Measurements from ENCODE around the gene GPC5. TPM values are rescaled to one million over a fixed set of nuclear protein-coding genes. Genes with fewer than 3 reads are reported as not detected.
A peak's percentile ranks its signal among the peaks of the same experiment; 100 is the strongest.

The GPC5 gene
- total and polyA plus RNA-seq, 2 of the 13 experiments (the other 11 are each of a cell fraction or from before 2014, with no cell fraction given), result 0.02 to 0.07 TPM

DNA sequence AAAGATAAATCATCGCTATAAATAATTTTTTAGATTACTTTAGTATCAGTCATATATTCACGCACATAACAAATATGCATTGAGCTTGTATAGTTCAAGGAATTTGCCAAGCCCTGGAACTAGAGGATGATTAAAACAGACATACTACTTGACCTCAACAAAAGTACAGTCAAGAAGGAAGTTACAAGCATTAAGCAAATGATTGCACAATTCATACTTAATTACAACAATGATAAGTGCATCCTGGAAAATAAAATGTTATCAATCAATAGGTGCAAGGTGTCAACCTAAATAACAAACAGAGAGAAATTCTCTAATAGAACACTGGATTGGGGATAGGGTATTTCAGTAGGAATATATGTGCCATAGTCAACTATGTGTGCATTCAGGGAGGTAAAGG lies 491.2 kb downstream of the GPC5 start:
- H3K27ac ChIP-seq (ENCODE audit: extremely low read length, insufficient read depth, low read length), result no peak overlapping the region
- intact Hi-C loops (cut with micrococcal nuclease; ENCODE audit: unreplicated experiment), result no loop called here
- ChIA-PET POLR2A (no interaction called here), CTCF (ENCODE audit: low intra/inter-chr PET ratio, low total read pairs) (no interaction called here)
- in situ Hi-C loops (cut with HindIII; ENCODE audit: extremely low pct_ligation_motif_present, low pct_unique_long_range_greater_than_20kb), result no loop called here
- no peak overlapping the region for H3K4me2 ChIP-seq (ENCODE audit: low read depth, low read length)
- no TSS peak for BruUV-seq (replicated peaks)
- WGBS (ENCODE audit: low lambda C conversion rate), result 43% methylated on average over 2 of the region's 2 CpGs
- H3K9me3 ChIP-seq (ENCODE audit: low read length), result no peaks in the 10 kb centered on the region
- H3K4me3 ChIP-seq (replicated peaks in 1 of 3; ENCODE audit: insufficient read depth in 1 of 3, low read depth in 2 of 3, low read length in 3 of 3), result no peak overlapping the region
- ATAC-seq (no peak), FAIRE-seq (no peak), DNase-seq (ENCODE audit: low spot score) (no peak)
- TF ChIP-seq, protein P1, sequence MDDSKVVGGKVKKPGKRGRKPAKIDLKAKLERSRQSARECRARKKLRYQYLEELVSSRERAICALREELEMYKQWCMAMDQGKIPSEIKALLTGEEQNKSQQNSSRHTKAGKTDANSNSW (CRISPR knock-in tag; IDR thresholded peaks at IDR 0.05; ENCODE audit: borderline replicate concordance), result no peak
- peak; percentile 32 for TF ChIP-seq CEBPB (IDR thresholded peaks at IDR 0.05; ENCODE audit: borderline replicate concordance, low read depth, low read length)
- TF ChIP-seq, protein P2, sequence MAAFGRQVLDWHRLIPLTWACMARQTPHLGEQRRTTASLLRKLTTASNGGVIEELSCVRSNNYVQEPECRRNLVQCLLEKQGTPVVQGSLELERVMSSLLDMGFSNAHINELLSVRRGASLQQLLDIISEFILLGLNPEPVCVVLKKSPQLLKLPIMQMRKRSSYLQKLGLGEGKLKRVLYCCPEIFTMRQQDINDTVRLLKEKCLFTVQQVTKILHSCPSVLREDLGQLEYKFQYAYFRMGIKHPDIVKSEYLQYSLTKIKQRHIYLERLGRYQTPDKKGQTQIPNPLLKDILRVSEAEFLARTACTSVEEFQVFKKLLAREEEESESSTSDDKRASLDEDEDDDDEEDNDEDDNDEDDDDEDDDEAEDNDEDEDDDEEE (CRISPR knock-in tag; IDR thresholded peaks at IDR 0.05), result no peak
- no peak for TF ChIP-seq ZKSCAN1 (IDR thresholded peaks at IDR 0.05; ENCODE audit: low read length)
- no peaks in the 10 kb centered on the region for H3K79me2 ChIP-seq (ENCODE audit: insufficient read depth, low read length)
- no peaks in the 10 kb centered on the region for H3K27me3 ChIP-seq (ENCODE audit: control insufficient read depth in 1 of 2, insufficient read depth in 2 of 2, low read length in 2 of 2)
- H3K4me1 ChIP-seq (ENCODE audit: insufficient read depth, low read length), result no peaks in the 10 kb centered on the region
- H3K36me3 ChIP-seq (replicated peaks in 1 of 2; ENCODE audit: control insufficient read depth in 1 of 2, insufficient read depth in 2 of 2, low read length in 2 of 2), result no peaks in the 10 kb centered on the region
- H2AFZ ChIP-seq (ENCODE audit: low read length), result no peak overlapping the region
- no peak overlapping the region for H3K9ac ChIP-seq (ENCODE audit: insufficient read depth, low read depth, low read length)
- no peaks in the 10 kb centered on the region for H4K20me1 ChIP-seq (ENCODE audit: insufficient read depth, low read length)

DNA sequence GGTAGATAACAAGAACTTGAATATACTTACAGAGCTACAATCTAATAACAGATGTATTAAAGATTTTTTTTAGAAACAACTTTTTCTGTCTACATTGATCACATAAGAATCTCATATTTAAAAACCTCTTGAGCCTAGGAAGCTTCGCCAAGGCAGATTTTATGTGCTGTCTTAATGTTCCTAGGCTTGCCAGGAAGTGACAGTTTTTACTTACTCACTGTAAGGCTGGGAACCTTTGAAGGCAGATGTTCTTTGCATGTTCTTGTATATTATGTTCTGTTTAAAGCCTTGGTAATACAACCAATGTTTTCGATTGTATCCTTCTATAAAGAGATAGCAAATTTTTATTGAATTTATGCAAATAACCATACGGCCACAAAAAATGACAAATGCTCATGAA lies 492.7 kb downstream of the GPC5 start:
- BruUV-seq (replicated peaks), result no TSS peak
- Histone ChIP-seq H3K4me2 (ENCODE audit: low read depth, low read length) (no peak overlapping the region), H3K79me2 (ENCODE audit: insufficient read depth, low read length) (no peaks in the 10 kb centered on the region), H3K27me3 (ENCODE audit: control insufficient read depth in 1 of 2, insufficient read depth in 2 of 2, low read length in 2 of 2) (no peaks in the 10 kb centered on the region), H3K4me3 (replicated peaks in 1 of 3; ENCODE audit: insufficient read depth in 1 of 3, low read depth in 2 of 3, low read length in 3 of 3) (no peak overlapping the region), H3K9me3 (ENCODE audit: low read length) (no peaks in the 10 kb centered on the region), H3K27ac (ENCODE audit: extremely low read length, insufficient read depth, low read length) (no peak overlapping the region), H3K4me1 (ENCODE audit: insufficient read depth, low read length) (no peaks in the 10 kb centered on the region), H4K20me1 (ENCODE audit: insufficient read depth, low read length) (no peaks in the 10 kb centered on the region), H2AFZ (ENCODE audit: low read length) (no peak overlapping the region), H3K36me3 (replicated peaks in 1 of 2; ENCODE audit: control insufficient read depth in 1 of 2, insufficient read depth in 2 of 2, low read length in 2 of 2) (no peaks in the 10 kb centered on the region), H3K9ac (ENCODE audit: insufficient read depth, low read depth, low read length) (no peak overlapping the region)
- POLR2A ChIA-PET, result no interaction called here
- no peak for FAIRE-seq
- intact Hi-C loops (cut with micrococcal nuclease; ENCODE audit: unreplicated experiment), result no loop called here
- CTCF ChIA-PET (ENCODE audit: low intra/inter-chr PET ratio, low total read pairs), result no interaction called here
- WGBS (ENCODE audit: low lambda C conversion rate), result 1% methylated on average over 3 of the region's 3 CpGs
- in situ Hi-C loops (cut with HindIII; ENCODE audit: extremely low pct_ligation_motif_present, low pct_unique_long_range_greater_than_20kb), result no loop called here
- DNase-seq (ENCODE audit: low spot score), result no peak
- no peak for ATAC-seq
- TF ChIP-seq KLF11 (CRISPR knock-in tag; IDR thresholded peaks at IDR 0.05), result no peak
- TF ChIP-seq EZH2 (conservative IDR thresholded peaks at IDR 0.05; ENCODE audit: low read depth, low read length), result no peak
- TF ChIP-seq ZFP62 (CRISPR knock-in tag; IDR thresholded peaks at IDR 0.05), result no peak
- TF ChIP-seq, protein P3, sequence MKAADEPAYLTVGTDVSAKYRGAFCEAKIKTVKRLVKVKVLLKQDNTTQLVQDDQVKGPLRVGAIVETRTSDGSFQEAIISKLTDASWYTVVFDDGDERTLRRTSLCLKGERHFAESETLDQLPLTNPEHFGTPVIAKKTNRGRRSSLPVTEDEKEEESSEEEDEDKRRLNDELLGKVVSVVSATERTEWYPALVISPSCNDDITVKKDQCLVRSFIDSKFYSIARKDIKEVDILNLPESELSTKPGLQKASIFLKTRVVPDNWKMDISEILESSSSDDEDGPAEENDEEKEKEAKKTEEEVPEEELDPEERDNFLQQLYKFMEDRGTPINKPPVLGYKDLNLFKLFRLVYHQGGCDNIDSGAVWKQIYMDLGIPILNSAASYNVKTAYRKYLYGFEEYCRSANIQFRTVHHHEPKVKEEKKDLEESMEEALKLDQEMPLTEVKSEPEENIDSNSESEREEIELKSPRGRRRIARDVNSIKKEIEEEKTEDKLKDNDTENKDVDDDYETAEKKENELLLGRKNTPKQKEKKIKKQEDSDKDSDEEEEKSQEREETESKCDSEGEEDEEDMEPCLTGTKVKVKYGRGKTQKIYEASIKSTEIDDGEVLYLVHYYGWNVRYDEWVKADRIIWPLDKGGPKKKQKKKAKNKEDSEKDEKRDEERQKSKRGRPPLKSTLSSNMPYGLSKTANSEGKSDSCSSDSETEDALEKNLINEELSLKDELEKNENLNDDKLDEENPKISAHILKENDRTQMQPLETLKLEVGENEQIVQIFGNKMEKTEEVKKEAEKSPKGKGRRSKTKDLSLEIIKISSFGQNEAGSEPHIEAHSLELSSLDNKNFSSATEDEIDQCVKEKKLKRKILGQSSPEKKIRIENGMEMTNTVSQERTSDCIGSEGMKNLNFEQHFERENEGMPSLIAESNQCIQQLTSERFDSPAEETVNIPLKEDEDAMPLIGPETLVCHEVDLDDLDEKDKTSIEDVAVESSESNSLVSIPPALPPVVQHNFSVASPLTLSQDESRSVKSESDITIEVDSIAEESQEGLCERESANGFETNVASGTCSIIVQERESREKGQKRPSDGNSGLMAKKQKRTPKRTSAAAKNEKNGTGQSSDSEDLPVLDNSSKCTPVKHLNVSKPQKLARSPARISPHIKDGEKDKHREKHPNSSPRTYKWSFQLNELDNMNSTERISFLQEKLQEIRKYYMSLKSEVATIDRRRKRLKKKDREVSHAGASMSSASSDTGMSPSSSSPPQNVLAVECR (CRISPR knock-in tag; IDR thresholded peaks at IDR 0.05; ENCODE audit: borderline replicate concordance), result no peak
- TF ChIP-seq, protein P4, sequence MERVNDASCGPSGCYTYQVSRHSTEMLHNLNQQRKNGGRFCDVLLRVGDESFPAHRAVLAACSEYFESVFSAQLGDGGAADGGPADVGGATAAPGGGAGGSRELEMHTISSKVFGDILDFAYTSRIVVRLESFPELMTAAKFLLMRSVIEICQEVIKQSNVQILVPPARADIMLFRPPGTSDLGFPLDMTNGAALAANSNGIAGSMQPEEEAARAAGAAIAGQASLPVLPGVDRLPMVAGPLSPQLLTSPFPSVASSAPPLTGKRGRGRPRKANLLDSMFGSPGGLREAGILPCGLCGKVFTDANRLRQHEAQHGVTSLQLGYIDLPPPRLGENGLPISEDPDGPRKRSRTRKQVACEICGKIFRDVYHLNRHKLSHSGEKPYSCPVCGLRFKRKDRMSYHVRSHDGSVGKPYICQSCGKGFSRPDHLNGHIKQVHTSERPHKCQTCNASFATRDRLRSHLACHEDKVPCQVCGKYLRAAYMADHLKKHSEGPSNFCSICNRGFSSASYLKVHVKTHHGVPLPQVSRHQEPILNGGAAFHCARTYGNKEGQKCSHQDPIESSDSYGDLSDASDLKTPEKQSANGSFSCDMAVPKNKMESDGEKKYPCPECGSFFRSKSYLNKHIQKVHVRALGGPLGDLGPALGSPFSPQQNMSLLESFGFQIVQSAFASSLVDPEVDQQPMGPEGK (CRISPR knock-in tag; IDR thresholded peaks at IDR 0.05), result no peak
- TF ChIP-seq ZIK1 (CRISPR knock-in tag; IDR thresholded peaks at IDR 0.05; ENCODE audit: borderline replicate concordance, low read depth), result no peak
- TF ChIP-seq, protein P5, sequence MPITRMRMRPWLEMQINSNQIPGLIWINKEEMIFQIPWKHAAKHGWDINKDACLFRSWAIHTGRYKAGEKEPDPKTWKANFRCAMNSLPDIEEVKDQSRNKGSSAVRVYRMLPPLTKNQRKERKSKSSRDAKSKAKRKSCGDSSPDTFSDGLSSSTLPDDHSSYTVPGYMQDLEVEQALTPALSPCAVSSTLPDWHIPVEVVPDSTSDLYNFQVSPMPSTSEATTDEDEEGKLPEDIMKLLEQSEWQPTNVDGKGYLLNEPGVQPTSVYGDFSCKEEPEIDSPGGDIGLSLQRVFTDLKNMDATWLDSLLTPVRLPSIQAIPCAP (CRISPR knock-in tag; IDR thresholded peaks at IDR 0.05; ENCODE audit: low read depth), result no peak

All from HepG2 (cell line).